Loucy (cell line): Measurements from ENCODE around the gene HAO2.

Experiments used
- H2AFZ ChIP-seq: fragments of 200-600 bp; sonication (generic); 2 replicates; pipeline ENCODE4 v1.6.0; 2016; ENCODE audit warnings: antibody characterized with exemption, mild to moderate bottlenecking, low read length, moderate library complexity
- H3F3A ChIP-seq: fragments of 200-600 bp; 2 replicates; pipeline ENCODE4 v1.6.0; 2016; ENCODE audit warnings: antibody characterized with exemption, low read depth, mild to moderate bottlenecking
- H3K27me3 ChIP-seq: fragments of 200-600 bp; sonication (generic); 2 replicates; pipeline ENCODE4 v1.6.1; 2014; ENCODE audit warnings: low read length, mild to moderate bottlenecking; ENCODE audit not compliant: insufficient read depth, poor library complexity, severe bottlenecking
- H3K36me3 ChIP-seq: fragments of 200-600 bp; sonication (generic); 2 replicates; pipeline ENCODE4 v1.6.1; 2016; ENCODE audit warnings: low read length; ENCODE audit not compliant: insufficient read depth
- H3K4me1 ChIP-seq: fragments of 200-600 bp; sonication (generic); 2 replicates; pipeline ENCODE4 v1.5.1; 2014; ENCODE audit warnings: low read length, mild to moderate bottlenecking; ENCODE audit not compliant: insufficient read depth, poor library complexity, severe bottlenecking
- H3K4me2 ChIP-seq: fragments of 200-600 bp; sonication (generic); 2 replicates; pipeline ENCODE4 v1.6.0; 2014; ENCODE audit warnings: antibody characterized with exemption, low read length, low read depth, mild to moderate bottlenecking; ENCODE audit not compliant: poor library complexity, severe bottlenecking
- H3K4me3 ChIP-seq: fragments of 200-600 bp; sonication (generic); 2 replicates; pipeline ENCODE4 v1.5.1; 2014; ENCODE audit warnings: low read length, mild to moderate bottlenecking, mixed read lengths; ENCODE audit not compliant: poor library complexity, severe bottlenecking
- H3K79me2 ChIP-seq: fragments of 200-600 bp; sonication (generic); 2 replicates; pipeline ENCODE4 v1.6.1; 2014; ENCODE audit warnings: low read length; ENCODE audit not compliant: insufficient read depth
- H3K9ac ChIP-seq: fragments of 200-600 bp; sonication (generic); 2 replicates; pipeline ENCODE4 v1.6.0; 2014; ENCODE audit warnings: mild to moderate bottlenecking, low read depth, low read length, moderate library complexity; ENCODE audit not compliant: poor library complexity, severe bottlenecking
- H3K9me2 ChIP-seq: fragments of 200-600 bp; sonication (generic); replicated peaks from 2 replicates; pipeline ENCODE4 v1.6.1; 2016; ENCODE audit warnings: low read depth, low read length, mixed read lengths
- H3K9me3 ChIP-seq: fragments of 200-600 bp; sonication (generic); 2 replicates; pipeline ENCODE4 v1.6.1; 2014; ENCODE audit warnings: mild to moderate bottlenecking, antibody characterized with exemption, low read length, low read depth; ENCODE audit not compliant: insufficient read depth
- H4K20me1 ChIP-seq: fragments of 200-600 bp; sonication (generic); 2 replicates; pipeline ENCODE4 v1.6.0; 2014; ENCODE audit warnings: antibody characterized with exemption, low read length, mild to moderate bottlenecking; ENCODE audit not compliant: insufficient read depth, poor library complexity, severe bottlenecking
- CTCF ChIP-seq: fragments of 200-600 bp; sonication (generic); conservative IDR thresholded peaks from 2 replicates; pipeline ENCODE4 v1.5.1; 2014; ENCODE audit warnings: mild to moderate bottlenecking, antibody characterized with exemption, low read length
- EZH2phosphoT487 ChIP-seq: fragments of 200-600 bp; IDR thresholded peaks from 2 replicates; pipeline ENCODE4 v1.6.1; 2018; ENCODE audit warnings: antibody characterized with exemption, mild to moderate bottlenecking, moderate library complexity, borderline replicate concordance

Gene HAO2

GRCh38 chr1:119341372-119341947 is 27.1 kb upstream of the HAO2 start:
- peaks cover 4% of the 10 kb centered on the region for H3K27me3 ChIP-seq
- H3K9me2 ChIP-seq: no peaks in the 10 kb centered on the region
- no peaks in the 10 kb centered on the region for H4K20me1 ChIP-seq
- no peaks in the 10 kb centered on the region for H3K4me1 ChIP-seq
- H2AFZ ChIP-seq: no peak overlapping the region
- no peaks in the 10 kb centered on the region for H3K36me3 ChIP-seq
- H3F3A ChIP-seq: no peaks in the 10 kb centered on the region
- no peaks in the 10 kb centered on the region for H3K9me3 ChIP-seq
- H3K4me2 ChIP-seq: no peak overlapping the region
- no peak for TF ChIP-seq CTCF
- no peak for TF ChIP-seq EZH2phosphoT487
- no peak overlapping the region for H3K4me3 ChIP-seq
- no peaks in the 10 kb centered on the region for H3K79me2 ChIP-seq
- H3K9ac ChIP-seq: no peak overlapping the region

GRCh38 chr1:119345398-119345797 is 23.2 kb upstream of the HAO2 start:
- no peaks in the 10 kb centered on the region for H3K27me3 ChIP-seq
- H3K9me3 ChIP-seq: no peaks in the 10 kb centered on the region
- H3K79me2 ChIP-seq: no peaks in the 10 kb centered on the region
- no peak overlapping the region for H3K9ac ChIP-seq
- H3K9me2 ChIP-seq: no peaks in the 10 kb centered on the region
- H3K4me3 ChIP-seq: no peak overlapping the region
- no peak for TF ChIP-seq EZH2phosphoT487
- no peak for TF ChIP-seq CTCF
- H3K36me3 ChIP-seq: no peaks in the 10 kb centered on the region
- no peaks in the 10 kb centered on the region for H3K4me1 ChIP-seq
- no peak overlapping the region for H2AFZ ChIP-seq
- H4K20me1 ChIP-seq: no peaks in the 10 kb centered on the region
- H3K4me2 ChIP-seq: no peak overlapping the region
- H3F3A ChIP-seq: no peaks in the 10 kb centered on the region

GRCh38 chr1:119347858-119348257 is 20.7 kb upstream of the HAO2 start:
- TF ChIP-seq EZH2phosphoT487: no peak
- TF ChIP-seq CTCF: no peak
- no peaks in the 10 kb centered on the region for H3K27me3 ChIP-seq

More at GRCh38 chr1:119347858-119348257, 20.7 kb upstream of the HAO2 start:
- Histone ChIP-seq H3K79me2 (no peaks in the 10 kb centered on the region), H3K4me2 (no peak overlapping the region), H4K20me1 (no peaks in the 10 kb centered on the region), H2AFZ (no peak overlapping the region), H3F3A (no peaks in the 10 kb centered on the region), H3K9ac (no peak overlapping the region), H3K9me2 (no peaks in the 10 kb centered on the region), H3K4me1 (no peaks in the 10 kb centered on the region), H3K9me3 (no peaks in the 10 kb centered on the region), H3K36me3 (no peaks in the 10 kb centered on the region), H3K4me3 (no peak overlapping the region)
